ENCODE data around the gene UNC93A.
"Not testable (repeated sequence)": the region's sequence is repeated elsewhere in the genome, so short reads cannot be mapped to it uniquely, and the experiment has no call there.

Gene UNC93A

GRCh38 chr6:167272151-167272550 lies 19.0 kb upstream of the UNC93A start:
- no peak for DNase-seq

GRCh38 chr6:167272696-167273379 lies 18.3 kb upstream of the UNC93A start:
- DNase-seq = no peak

- DNase-seq = no peak
These were observed 16.8 kb upstream of the UNC93A start for GRCh38 chr6:167274270-167274669.

GRCh38 chr6:167275001-167275400 lies 16.1 kb upstream of the UNC93A start:
- DNase-seq = no peak

- DNase-seq = no peak
These were observed 15.7 kb upstream of the UNC93A start for GRCh38 chr6:167275436-167275835.

GRCh38 chr6:167276772-167277533 lies 14.2 kb upstream of the UNC93A start:
- DNase-seq = no peak

GRCh38 chr6:167278173-167278940 lies 12.8 kb upstream of the UNC93A start:
- DNase-seq = not testable (repeated sequence)

GRCh38 chr6:167279766-167280446 lies 11.2 kb upstream of the UNC93A start:
- DNase-seq = no peak

GRCh38 chr6:167280466-167280865 lies 10.6 kb upstream of the UNC93A start:
- peak; percentile 1 for DNase-seq

- no peak for DNase-seq
These were observed 8.9 kb upstream of the UNC93A start for GRCh38 chr6:167282165-167282564.

- DNase-seq = not testable (repeated sequence)
These were observed 6.5 kb upstream of the UNC93A start for GRCh38 chr6:167284565-167284964.

- no peak for DNase-seq
These were observed 5.9 kb upstream of the UNC93A start for GRCh38 chr6:167285077-167285770.

GRCh38 chr6:167287513-167288048 lies 3.5 kb upstream of the UNC93A start:
- DNase-seq = no peak

- DNase-seq = peak; percentile 14
These were observed 2.4 kb upstream of the UNC93A start for GRCh38 chr6:167288591-167289225.

GRCh38 chr6:167289291-167289690 lies 1.8 kb upstream of the UNC93A start:
- not testable (repeated sequence) for DNase-seq

GRCh38 chr6:167291623-167292300 lies 647 bp downstream of the UNC93A start:
- no peak for DNase-seq

GRCh38 chr6:167292301-167293087 lies 1.4 kb downstream of the UNC93A start:
- DNase-seq = no peak

GRCh38 chr6:167293088-167293589 lies 2.0 kb downstream of the UNC93A start:
- DNase-seq = no peak

- DNase-seq = no peak
These were observed 2.5 kb downstream of the UNC93A start for GRCh38 chr6:167293590-167294091.

- no peak for DNase-seq
These were observed 3.1 kb downstream of the UNC93A start for GRCh38 chr6:167294241-167294640.
